GM18526 (cell line): ENCODE results near the gene CATSPER4.

Source experiments
- POLR2A ChIP-seq: IDR thresholded peaks from 3 replicates; pipeline ENCODE4 v1.6.1; 2011; ENCODE audit not compliant: insufficient read length; ENCODE audit errors: extremely low read depth

Gene CATSPER4

GRCh38 chr1:26171084-26172072, 19.0 kb upstream of the CATSPER4 start, which contains the start of gene ZNF593OS:
TSS of gene ZNF593OS (minus strand) at chr1:26171832. CDS start at chr1:26171661, 171 bp downstream.
- no peak for TF ChIP-seq POLR2A

GRCh38 chr1:26175346-26175745, 15.1 kb upstream of the CATSPER4 start:
- TF ChIP-seq POLR2A: no peak

GRCh38 chr1:26177182-26177684, 13.2 kb upstream of the CATSPER4 start, which contains the start of gene CNKSR1:
TSS of gene CNKSR1 (plus strand) at chr1:26177491. CDS start at chr1:26177548, 57 bp downstream.
- no peak for TF ChIP-seq POLR2A

DNA sequence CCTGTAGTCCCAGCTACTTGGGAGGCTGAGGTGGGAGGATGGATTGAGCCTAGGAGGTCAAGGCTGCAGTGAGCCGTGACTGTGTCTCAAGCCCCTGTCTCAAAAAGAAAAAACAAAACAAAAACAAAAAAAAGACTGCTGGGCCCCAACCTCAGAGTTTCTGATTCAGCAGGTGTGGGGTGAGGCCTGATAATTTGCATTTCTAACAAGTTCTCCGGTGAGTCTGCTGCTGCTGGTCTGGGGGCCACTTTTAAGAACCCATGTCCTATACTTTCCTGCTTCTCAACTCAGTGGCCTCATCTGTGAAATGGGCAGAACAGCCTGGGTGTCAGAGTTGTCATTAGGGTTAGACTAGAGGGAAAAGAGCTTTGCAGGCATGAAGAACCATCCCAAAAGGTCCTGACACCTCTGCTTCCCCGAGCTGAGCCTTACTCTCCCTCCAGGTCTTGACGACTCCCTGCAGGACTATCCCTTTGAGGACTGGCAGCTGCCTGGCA, 10.3 kb upstream of the CATSPER4 start:
- TF ChIP-seq POLR2A: no peak

- TF ChIP-seq POLR2A: no peak
These were observed 8.6 kb upstream of the CATSPER4 start for GRCh38 chr1:26181586-26182382.

DNA sequence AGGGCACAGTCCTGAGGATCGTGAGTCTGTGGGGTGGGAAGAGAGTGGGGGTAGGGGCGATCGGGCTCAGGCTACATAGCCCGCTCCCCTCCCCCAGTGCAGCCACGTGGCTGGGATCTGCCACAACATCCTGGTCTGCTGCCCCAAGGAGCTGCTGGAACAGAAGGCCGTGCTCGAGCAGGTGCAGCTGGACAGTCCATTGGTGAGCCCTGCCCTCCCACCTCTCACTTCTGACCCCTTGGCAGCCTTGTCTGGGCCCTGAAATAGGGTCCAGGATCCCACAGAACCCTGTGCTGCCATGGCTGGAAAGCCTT, 8.1 kb upstream of the CATSPER4 start:
- no peak for TF ChIP-seq POLR2A

DNA sequence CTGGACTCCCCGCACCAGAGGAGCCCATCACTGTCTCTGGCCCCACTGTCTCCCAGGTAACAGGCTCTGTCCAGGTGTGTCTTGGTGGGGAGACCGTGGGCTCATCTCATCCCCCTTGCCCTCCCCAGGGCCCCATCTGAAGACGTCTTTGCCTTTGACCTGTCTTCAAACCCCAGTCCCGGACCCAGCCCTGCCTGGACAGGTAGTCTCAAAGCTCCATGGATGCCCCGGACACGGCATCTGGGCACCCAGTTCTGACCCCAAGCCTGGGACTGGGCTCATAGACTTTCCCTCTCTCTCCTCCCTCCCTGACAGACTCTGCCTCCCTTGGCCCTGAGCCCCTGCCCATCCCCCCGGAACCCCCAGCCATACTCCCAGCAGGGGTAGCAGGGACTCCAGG, 6.3 kb upstream of the CATSPER4 start:
- no peak for TF ChIP-seq POLR2A

GRCh38 chr1:26184883-26185282, 5.5 kb upstream of the CATSPER4 start:
- TF ChIP-seq POLR2A: no peak

DNA sequence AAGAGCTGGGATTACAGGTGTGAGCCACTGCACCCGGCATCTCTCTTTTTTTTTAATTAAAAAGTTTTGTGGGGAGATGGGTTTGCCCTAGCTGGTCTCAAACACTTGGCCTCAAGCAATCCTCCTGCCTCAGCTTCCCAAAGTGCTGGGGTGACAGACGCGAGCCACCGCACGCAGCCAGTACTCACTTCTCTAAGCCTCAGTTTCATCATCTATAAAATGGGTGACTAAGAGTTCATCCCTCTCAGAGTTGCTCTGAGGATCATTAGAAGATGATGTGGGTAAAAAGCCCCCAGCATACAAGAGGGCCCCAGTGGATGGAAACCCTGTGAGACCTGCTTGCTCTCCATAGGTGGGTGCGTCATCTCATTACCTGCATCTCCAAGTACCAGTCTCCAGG, 2.5 kb upstream of the CATSPER4 start:
- no peak for TF ChIP-seq POLR2A

DNA sequence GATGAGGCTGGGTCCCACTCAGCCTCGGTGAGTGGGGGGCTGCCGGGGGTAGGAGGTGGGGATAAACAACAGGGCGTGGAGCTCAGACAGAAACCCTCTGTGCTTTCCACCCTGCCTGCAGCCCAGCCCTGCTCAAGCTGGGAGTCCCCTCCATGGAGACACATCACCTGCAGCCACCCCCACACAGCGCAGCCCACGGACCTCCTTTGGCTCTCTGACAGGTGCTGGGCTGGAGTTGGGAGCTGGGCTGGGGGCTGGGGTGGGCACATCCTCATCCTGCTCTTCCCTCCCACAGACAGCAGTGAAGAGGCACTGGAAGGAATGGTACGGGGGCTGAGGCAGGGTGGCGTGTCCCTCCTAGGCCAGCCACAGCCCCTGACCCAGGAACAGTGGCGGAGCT, 1.9 kb upstream of the CATSPER4 start:
- TF ChIP-seq POLR2A: no peak

DNA sequence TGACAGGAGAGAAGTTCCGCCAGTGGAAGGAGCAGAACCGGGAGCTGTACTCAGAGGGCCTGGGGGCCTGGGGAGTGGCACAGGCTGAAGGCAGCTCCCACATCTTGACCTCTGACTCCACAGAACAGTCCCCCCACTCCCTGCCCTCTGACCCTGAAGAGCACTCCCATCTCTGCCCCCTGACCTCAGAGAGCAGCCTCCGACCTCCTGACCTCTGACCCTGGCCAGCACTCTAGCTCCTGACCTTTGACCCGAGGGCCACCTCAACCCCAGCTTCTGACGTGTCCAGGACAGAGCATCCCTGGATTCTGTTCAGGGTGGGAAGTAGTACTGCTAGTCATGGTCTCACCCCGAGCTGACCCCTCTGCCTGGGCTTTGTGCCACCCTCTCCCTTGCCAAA, 1.1 kb upstream of the CATSPER4 start:
- TF ChIP-seq POLR2A: no peak

GRCh38 chr1:26189751-26190275, 589 bp upstream of the CATSPER4 start:
- TF ChIP-seq POLR2A: no peak

DNA sequence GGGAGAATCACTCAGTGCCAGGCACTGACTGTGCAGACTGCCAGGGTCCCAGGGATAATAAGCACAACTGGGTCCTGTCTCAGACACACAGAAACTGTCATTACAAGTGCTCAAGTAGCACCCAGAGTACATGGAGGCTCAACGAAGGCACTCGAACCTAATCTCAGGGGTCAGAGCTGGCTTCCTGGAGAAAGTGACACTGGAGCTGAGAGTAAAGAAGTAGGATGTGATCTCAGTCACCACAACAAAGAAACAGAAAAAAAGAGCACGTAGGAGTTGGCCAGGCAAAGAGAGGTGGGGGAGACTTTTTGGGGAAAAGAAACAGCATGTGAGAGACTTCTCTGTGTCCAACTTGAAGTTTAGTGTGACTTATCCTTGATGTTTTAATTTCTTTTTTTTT, 1.3 kb downstream of the CATSPER4 start:
- TF ChIP-seq POLR2A: no peak

GRCh38 chr1:26195805-26196204, 5.4 kb downstream of the CATSPER4 start:
- TF ChIP-seq POLR2A: no peak

DNA sequence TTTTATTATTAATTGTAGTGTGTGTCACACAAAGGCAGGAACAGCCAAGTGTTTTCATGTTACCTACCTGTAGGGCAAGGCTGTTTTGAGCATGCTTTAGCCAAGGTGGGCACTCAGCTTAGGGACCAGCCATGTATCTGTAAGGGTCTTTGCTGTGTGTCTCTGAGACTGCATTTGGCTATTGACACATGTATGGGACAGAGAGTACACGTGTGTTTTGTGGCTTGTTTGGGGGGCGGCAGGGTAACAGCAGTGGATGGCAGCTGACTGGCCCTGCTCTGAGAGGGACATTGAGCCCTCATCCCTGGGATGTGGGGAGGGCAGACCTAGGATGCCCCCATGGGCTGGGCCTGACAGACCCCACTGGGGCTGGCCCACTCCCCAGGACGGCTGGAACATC, 6.9 kb downstream of the CATSPER4 start:
- TF ChIP-seq POLR2A: no peak
